H1 (cell line): ENCODE data around the gene GYS2. TPM values are rescaled to one million over a fixed set of nuclear protein-coding genes. Genes with fewer than 3 reads are reported as not detected.

Experiments used
- CTCF ChIA-PET: fragments of 300-600 bp; sonication (Branson Sonifier 250); formaldehyde crosslinking; loops from one replicate; lab custom pipeline; 2021; ENCODE audit not compliant: partially characterized antibody; lab: Charles Lee
- POLR2A ChIA-PET: fragments of 300-600 bp; sonication (Branson Sonifier 250); formaldehyde crosslinking; loops from one replicate; lab custom pipeline; 2021; ENCODE audit warnings: inconsistent platforms; ENCODE audit not compliant: partially characterized antibody; lab: Charles Lee
- DNase-seq, 2 experiments: peaks; one replicate each; pipeline versions ENCODE4 v3.0.0 to v3.0.0-alpha.2; 2010 to 2022; ENCODE audit warnings: low spot score in 2 of 2, low read depth in 1 of 2, mixed read lengths in 1 of 2
- FAIRE-seq: peaks from 2 replicates; lab custom pipeline; 2011; peaks lifted over from hg19 to GRCh38; lab: Jason Lieb, UNC
- H2AFZ ChIP-seq: 2 replicates; pipeline ENCODE4 v1.8.1; 2012; ENCODE audit warnings: low read length, inconsistent platforms
- H2AK5ac ChIP-seq: 2 replicates; pipeline ENCODE4 v1.6.1; 2013; ENCODE audit warnings: low read depth, low read length
- H2BK120ac ChIP-seq: replicated peaks from 2 replicates; pipeline ENCODE3; 2013; ENCODE audit warnings: low read depth, low read length, inconsistent platforms
- H2BK12ac ChIP-seq: 2 replicates; pipeline ENCODE4 v1.6.1; 2013; ENCODE audit warnings: low read depth, low read length
- H2BK15ac ChIP-seq: 2 replicates; pipeline ENCODE4 v1.6.1; 2013; ENCODE audit warnings: low read length
- H2BK20ac ChIP-seq: 2 replicates; pipeline ENCODE4 v1.6.1; 2013; ENCODE audit warnings: low read length
- H2BK5ac ChIP-seq: 2 replicates; pipeline ENCODE4 v1.6.1; 2013; ENCODE audit warnings: low read depth, low read length
- H3K14ac ChIP-seq: 2 replicates; pipeline ENCODE4 v1.6.1; 2013; ENCODE audit warnings: inconsistent platforms; ENCODE audit not compliant: insufficient read length
- H3K18ac ChIP-seq: 2 replicates; pipeline ENCODE4 v1.6.1; 2013; ENCODE audit warnings: low read length; ENCODE audit errors: extremely low read depth
- H3K23ac ChIP-seq: 2 replicates; pipeline ENCODE4 v1.6.1; 2013; ENCODE audit warnings: inconsistent platforms; ENCODE audit not compliant: insufficient read length
- H3K23me2 ChIP-seq: 2 replicates; pipeline ENCODE4 v1.6.1; 2013; ENCODE audit warnings: low read depth, low read length
- H3K27ac ChIP-seq: 2 replicates; pipeline ENCODE4 v1.6.1; 2011; ENCODE audit warnings: low read depth, low read length, inconsistent platforms
- H3K27me3 ChIP-seq, 4 experiments: replicated peaks in 1 of 4; 1 replicate in 1 of 4; 2 replicates in 3 of 4; pipeline versions ENCODE4 v1.6.1 to v1.8.1; 2011 to 2013; ENCODE audit warnings: low read length in 3 of 4, mild to moderate bottlenecking in 3 of 4, inconsistent platforms in 2 of 4, mixed read lengths in 2 of 4, moderate library complexity in 1 of 4; ENCODE audit not compliant: control insufficient read depth in 3 of 4, insufficient read depth in 3 of 4; ENCODE audit errors: extremely low read depth in 1 of 4
- H3K36me3 ChIP-seq, 4 experiments: 2 replicates each; pipeline versions ENCODE4 v1.6.1 to v1.8.1; 2011 to 2013; ENCODE audit warnings: mild to moderate bottlenecking in 4 of 4, low read length in 3 of 4, moderate library complexity in 2 of 4, control low read depth in 1 of 4, inconsistent platforms in 1 of 4; ENCODE audit not compliant: insufficient read depth in 4 of 4, control insufficient read depth in 2 of 4
- H3K4ac ChIP-seq: replicated peaks from 2 replicates; pipeline ENCODE3; 2013; ENCODE audit warnings: low read length, low read depth, mixed read lengths, inconsistent platforms; ENCODE audit not compliant: insufficient read length
- H3K4me1 ChIP-seq, 4 experiments: replicated peaks in 1 of 4; 1 replicate in 1 of 4; 2 replicates in 3 of 4; pipeline versions ENCODE4 v1.6.1 to v1.8.1; 2011 to 2013; ENCODE audit warnings: low read length in 3 of 4, inconsistent platforms in 2 of 4, mixed read lengths in 1 of 4; ENCODE audit not compliant: insufficient read depth in 4 of 4, control insufficient read depth in 3 of 4
- H3K4me2 ChIP-seq, 2 experiments: 2 replicates each; pipeline versions ENCODE4 v1.6.1 to v1.8.1; 2011 to 2013; ENCODE audit warnings: low read depth in 2 of 2, low read length in 2 of 2, control low read depth in 1 of 2, inconsistent platforms in 1 of 2, mild to moderate bottlenecking in 1 of 2; ENCODE audit not compliant: insufficient read depth in 1 of 2
- H3K4me3 ChIP-seq, 4 experiments: fragments of 200-600, 300-600 bp in 1 of 4; sonication (generic), shearing (Covaris generic), sonication (Bioruptor Twin) in 1 of 4; 2 replicates each; pipeline versions ENCODE4 v1.5.1 to v1.8.1; 2011 to 2016; ENCODE audit warnings: low read length in 4 of 4, low read depth in 3 of 4, control low read depth in 2 of 4, inconsistent platforms in 2 of 4, mild to moderate bottlenecking in 2 of 4, mixed read lengths in 1 of 4, moderate library complexity in 1 of 4; ENCODE audit not compliant: insufficient read depth in 2 of 4; ENCODE audit errors: extremely low read depth in 1 of 4
- H3K56ac ChIP-seq: replicated peaks from 2 replicates; pipeline ENCODE3; 2013; ENCODE audit warnings: low read depth, mild to moderate bottlenecking, mixed read lengths, low read length, inconsistent platforms; ENCODE audit not compliant: insufficient read length
- H3K79me1 ChIP-seq: 2 replicates; pipeline ENCODE4 v1.6.1; 2013; ENCODE audit warnings: low read depth, low read length, control low read depth
- H3K79me2 ChIP-seq, 2 experiments: 2 replicates each; pipeline versions ENCODE4 v1.6.1 to v1.8.1; 2012 to 2013; ENCODE audit warnings: low read length in 2 of 2, mild to moderate bottlenecking in 2 of 2, inconsistent platforms in 1 of 2; ENCODE audit not compliant: insufficient read depth in 2 of 2, control insufficient read depth in 1 of 2
- H3K9ac ChIP-seq, 4 experiments: replicated peaks in 1 of 4; 1 replicate in 1 of 4; 2 replicates in 3 of 4; pipeline versions ENCODE4 v1.6.1 to v1.8.1; 2011 to 2013; ENCODE audit warnings: low read depth in 3 of 4, low read length in 3 of 4, control low read depth in 2 of 4, mild to moderate bottlenecking in 2 of 4, moderate library complexity in 2 of 4, inconsistent platforms in 1 of 4; ENCODE audit errors: extremely low read depth in 1 of 4
- H3K9me3 ChIP-seq, 2 experiments: 2 replicates each; pipeline versions ENCODE4 v1.6.1 to v1.8.1; 2012 to 2013; ENCODE audit warnings: mild to moderate bottlenecking in 2 of 2, moderate library complexity in 2 of 2, control low read depth in 1 of 2, inconsistent platforms in 1 of 2, low read depth in 1 of 2, low read length in 1 of 2, mixed read lengths in 1 of 2; ENCODE audit not compliant: insufficient read depth in 2 of 2
- H4K20me1 ChIP-seq, 2 experiments: replicated peaks in 1 of 2; 2 replicates each; pipeline versions ENCODE3 to v1.8.1; 2011 to 2013; ENCODE audit warnings: inconsistent platforms in 2 of 2, low read length in 2 of 2, mild to moderate bottlenecking in 1 of 2; ENCODE audit not compliant: insufficient read depth in 2 of 2, control insufficient read depth in 1 of 2
- H4K5ac ChIP-seq: 2 replicates; pipeline ENCODE4 v1.6.1; 2013; ENCODE audit warnings: low read length, low read depth, mixed read lengths, inconsistent platforms; ENCODE audit not compliant: insufficient read length
- H4K8ac ChIP-seq: 2 replicates; pipeline ENCODE4 v1.8.0; 2013; ENCODE audit warnings: mild to moderate bottlenecking, moderate library complexity, low read length, inconsistent platforms; ENCODE audit not compliant: insufficient read depth; ENCODE audit errors: extremely low read depth
- H4K91ac ChIP-seq: replicated peaks from 2 replicates; pipeline ENCODE3; 2013; ENCODE audit warnings: low read length, mixed read lengths, inconsistent platforms; ENCODE audit not compliant: insufficient read length
- BRCA1 ChIP-seq: IDR thresholded peaks from 2 replicates; pipeline ENCODE4 v1.6.1; 2012; ENCODE audit warnings: low read depth, low read length, improper control_type of control experiment
- CBX8 ChIP-seq: fragments of 300-800, 300-1000 bp; sonication (generic); IDR thresholded peaks from 2 replicates; pipeline ENCODE4 v1.7.1; 2016; ENCODE audit warnings: low read depth, low read length, borderline replicate concordance
- E2F6 ChIP-seq: IDR thresholded peaks from 2 replicates; pipeline ENCODE4 v1.6.1; 2012; ENCODE audit warnings: inconsistent platforms
- EZH2 ChIP-seq: fragments of 200-600 bp; sonication (generic); IDR thresholded peaks from 2 replicates; pipeline ENCODE4 v1.7.1; 2012; ENCODE audit warnings: low read depth, mild to moderate bottlenecking, moderate library complexity, low read length, inconsistent platforms; ENCODE audit not compliant: severe bottlenecking
- MAFK ChIP-seq: IDR thresholded peaks from 2 replicates; pipeline ENCODE4 v1.6.1; 2012; ENCODE audit warnings: low read depth, mild to moderate bottlenecking, improper control_type of control experiment, low read length
- MAX ChIP-seq: IDR thresholded peaks from 2 replicates; pipeline ENCODE4 v1.6.1; 2012; ENCODE audit warnings: inconsistent platforms
- POLR2A ChIP-seq, 2 experiments: IDR thresholded peaks; 1 replicate in 1 of 2; 2 replicates in 1 of 2; pipeline ENCODE4 v1.6.1; 2011; ENCODE audit warnings: low read depth in 2 of 2, low read length in 2 of 2, mild to moderate bottlenecking in 2 of 2; ENCODE audit errors: control extremely low read depth in 1 of 2
- SIN3A ChIP-seq, 2 experiments: IDR thresholded peaks in 1 of 2; conservative IDR thresholded peaks in 1 of 2; 2 replicates each; pipeline ENCODE4 v1.6.1; 2011 to 2012; ENCODE audit warnings: low read length in 2 of 2, improper control_type of control experiment in 1 of 2, low read depth in 1 of 2, mild to moderate bottlenecking in 1 of 2
- SP1 ChIP-seq: IDR thresholded peaks from 2 replicates; pipeline ENCODE4 v1.6.1; 2011; ENCODE audit warnings: low read depth, low read length
- SP2 ChIP-seq: IDR thresholded peaks from 2 replicates; pipeline ENCODE4 v1.6.1; 2012; ENCODE audit warnings: mild to moderate bottlenecking, low read length, inconsistent platforms
- SP4 ChIP-seq: IDR thresholded peaks from 2 replicates; pipeline ENCODE4 v1.6.1; 2012; ENCODE audit warnings: low read length, inconsistent platforms
- SUZ12 ChIP-seq: fragments of 200-600 bp; sonication (generic); IDR thresholded peaks from 2 replicates; pipeline ENCODE4 v1.6.1; 2012; ENCODE audit warnings: mild to moderate bottlenecking, inconsistent platforms, low read length, moderate library complexity, mixed read lengths
- ZNF274 ChIP-seq: IDR thresholded peaks from 2 replicates; pipeline ENCODE4 v1.7.0; 2012; ENCODE audit warnings: low read length, borderline replicate concordance; ENCODE audit errors: extremely low read depth
- WGBS, 2 experiments: shearing (Covaris generic) in 1 of 2; methylation state at CpG; one replicate each; pipeline versions ENCODE4 v1.1.6 to v1.1.7; 2013 to 2015; ENCODE audit warnings: low lambda C conversion rate in 2 of 2, mixed read lengths in 2 of 2, inconsistent platforms in 1 of 2, low coverage in 1 of 2, missing lambda C conversion rate in 1 of 2; ENCODE audit not compliant: insufficient replicate concordance in 2 of 2, insufficient coverage in 1 of 2, insufficient read length in 1 of 2; ENCODE audit errors: extremely low coverage in 1 of 2, missing lambda C conversion rate in 1 of 2; 5-methylcytosine and 5-hydroxymethylcytosine counted together
- polyA plus RNA-seq, 7 experiments: library from polyadenylated mRNA; depleted of rRNA in 3 of 7; stranded (reverse) in 5 of 7; unstranded in 2 of 7; fragments of >200 nt in 5 of 7; fragments of 200-250 nt in 2 of 7; gene quantifications; 1 replicate in 5 of 7; 2 replicates in 1 of 7; 4 replicates in 1 of 7; pipeline versions ENCODE4 v1.2.1 to v1.2.3, GENCODE V29; 2011 to 2013; ENCODE audit warnings: missing spikeins in 2 of 7, mixed read lengths in 2 of 7
- total RNA-seq: library from RNA; stranded (reverse); fragmentation: NEBNext Ultra II Directional; extraction: Animal tissue kit (Norgen Biotek cat#: 25700); gene quantifications from 2 replicates; pipeline ENCODE4 v1.2.1, GENCODE V29; 2021

The GYS2 gene
- total and polyA plus RNA-seq, 2 of the 8 experiments (the other 6 are each of a cell fraction or from before 2014, with no cell fraction given), result not detected

DNA sequence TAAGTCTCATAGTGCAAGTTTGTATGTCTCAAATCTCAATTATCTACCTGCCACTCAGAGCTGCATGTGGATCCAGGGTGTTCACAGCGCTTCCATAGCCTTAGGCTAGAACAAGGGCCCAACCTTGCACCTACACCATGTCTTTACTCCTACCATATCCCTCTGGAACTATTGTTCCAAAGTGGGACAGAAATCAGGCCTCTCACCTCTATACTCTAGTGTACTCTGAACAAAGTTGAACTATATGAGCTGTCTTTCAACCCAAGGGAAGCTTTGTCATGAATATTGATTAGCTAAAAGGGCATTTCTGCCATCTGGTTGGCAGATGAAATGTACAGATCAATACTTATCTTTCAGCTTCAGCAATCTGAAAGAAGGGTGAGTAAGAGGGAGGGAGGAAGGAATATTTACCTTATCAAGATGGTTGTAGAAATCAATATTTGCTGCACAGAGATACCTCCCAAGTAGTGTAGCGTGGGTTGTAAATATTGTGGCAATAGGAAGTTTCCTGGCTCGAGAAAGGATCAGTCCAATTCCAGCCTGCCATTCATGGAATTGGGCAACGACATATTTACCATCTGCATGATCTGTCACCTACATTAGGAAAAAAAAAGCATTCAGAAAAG lies 30.8 kb downstream of the GYS2 start:
- no peaks in the 10 kb centered on the region for H3K79me1 ChIP-seq
- no peaks in the 10 kb centered on the region for H3K79me2 ChIP-seq
- no peak overlapping the region for H3K4ac ChIP-seq
- no peak overlapping the region for H3K9ac ChIP-seq
- H2BK120ac ChIP-seq, result no peak overlapping the region
- no peak overlapping the region for H4K5ac ChIP-seq
- H3K18ac ChIP-seq, result no peak overlapping the region
- no peak overlapping the region for H2BK20ac ChIP-seq
- TF ChIP-seq SP2 (no peak), POLR2A (IDR thresholded peaks at IDR 0.05; ENCODE audit: control extremely low read depth in 1 of 2, low read depth in 2 of 2, low read length in 2 of 2) (no peak), BRCA1 (no peak), SUZ12 (no peak), SP1 (no peak), SIN3A (conservative IDR thresholded peaks at IDR 0.05 in 1 of 2, IDR thresholded peaks at IDR 0.05 in 1 of 2; ENCODE audit: low read depth in 1 of 2, low read length in 2 of 2) (no peak), MAFK (no peak), SP4 (no peak), CBX8 (no peak), E2F6 (no peak), EZH2 (no peak), ZNF274 (no peak), MAX (no peak)
- TF ChIP-seq, all 59 proteins: peak for 0
- Histone ChIP-seq H2BK15ac (no peak overlapping the region), H3K56ac (no peak overlapping the region), H2AK5ac (no peak overlapping the region), H3K4me1 (no peaks in the 10 kb centered on the region), H3K23ac (no peak overlapping the region), H3K36me3 (no peaks in the 10 kb centered on the region), H2BK12ac (no peak overlapping the region), H3K9me3 (no peaks in the 10 kb centered on the region), H3K14ac (no peak overlapping the region), H2BK5ac (no peak overlapping the region), H2AFZ (no peak overlapping the region), H4K91ac (no peak overlapping the region), H3K4me3 (no peak overlapping the region), H4K20me1 (no peaks in the 10 kb centered on the region), H4K8ac (no peak overlapping the region), H3K27ac (no peak overlapping the region), H3K23me2 (no peaks in the 10 kb centered on the region), H3K27me3 (no peaks in the 10 kb centered on the region), H3K4me2 (no peak overlapping the region)
- no peak for DNase-seq
- no peak for FAIRE-seq
- WGBS, 2 experiments, result 94% methylated on average over 4 of the region's 4 CpGs; no CpG with 5 or more reads in 1 of the 2 experiments
- ChIA-PET CTCF (interaction anchor here (1.0 to 1.6 kb wide), 2 partner anchors 12 to 28 kb away, joined by 3 to 5 read pairs; no protein-coding TSS in a partner anchor), POLR2A (interaction anchor here (0.6 kb wide), 2 partner anchors 81 to 427 kb away, joined by 3 to 6 read pairs; no protein-coding TSS in a partner anchor)
